GM21360 (cell line): ENCODE data around the gene FCN2.
"Not testable (repeated sequence)": the region's sequence is repeated elsewhere in the genome, so short reads cannot be mapped to it uniquely, and the experiment has no call there.

ENCODE experiments used
- ATAC-seq: cut with Tn5 transposase; IDR thresholded peaks from one replicate; pipeline ENCODE4 v1.9.1; 2021; ENCODE audit warnings: mild to moderate bottlenecking, moderate library complexity; ENCODE audit not compliant: unreplicated experiment

FCN2 gene

GRCh38 chr9:134846699-134847098 is 33.9 kb upstream of the FCN2 start:
- no peak for ATAC-seq

- no peak for ATAC-seq
Measured at GRCh38 chr9:134847138-134847537, 33.5 kb upstream of the FCN2 start.

- ATAC-seq, result no peak
Measured at GRCh38 chr9:134847752-134848432, 32.7 kb upstream of the FCN2 start.

- ATAC-seq, result no peak
Measured at GRCh38 chr9:134848504-134848903, 32.1 kb upstream of the FCN2 start.

- ATAC-seq, result no peak
Measured at GRCh38 chr9:134850611-134851010, 30.0 kb upstream of the FCN2 start.

- no peak for ATAC-seq
Measured at GRCh38 chr9:134851020-134851419, 29.6 kb upstream of the FCN2 start.

DNA sequence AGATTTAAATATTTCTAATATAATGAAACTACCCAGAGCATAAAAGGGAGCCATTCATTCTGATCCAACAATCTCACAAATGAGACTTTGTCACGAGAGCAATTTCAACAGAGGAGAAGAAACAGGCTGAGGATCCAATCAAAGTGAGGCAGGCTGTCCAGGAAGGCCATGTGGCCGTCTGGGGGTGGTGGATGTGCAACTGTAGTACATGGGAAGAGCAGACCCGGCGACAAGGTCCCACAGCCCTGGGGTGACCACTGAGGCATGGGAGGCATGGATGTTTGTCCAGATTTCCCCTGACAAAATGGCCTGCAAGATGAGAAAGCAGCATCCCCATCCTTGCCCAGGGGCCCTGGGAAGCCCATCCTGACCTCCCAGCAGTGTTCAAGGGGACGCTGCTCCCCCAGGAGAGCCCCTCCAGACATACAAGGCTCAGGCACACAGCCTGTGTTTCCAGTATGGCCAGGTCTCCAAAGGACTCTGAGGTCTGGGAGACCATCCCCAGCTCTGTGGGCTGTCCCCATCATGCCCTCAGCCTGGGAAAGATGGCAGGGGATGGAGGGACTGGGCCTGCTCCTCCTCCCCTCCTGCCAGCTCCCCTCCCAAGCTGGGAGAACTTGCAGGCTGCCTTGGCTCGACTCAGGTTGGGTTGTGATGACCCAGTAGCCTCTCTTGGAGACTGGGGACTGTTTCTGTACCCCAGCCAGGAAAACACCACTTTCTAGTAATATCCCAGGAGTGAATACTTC is 27.5 kb upstream of the FCN2 start:
- no peak for ATAC-seq

GRCh38 chr9:134853893-134854292 is 26.7 kb upstream of the FCN2 start:
- no peak for ATAC-seq

DNA sequence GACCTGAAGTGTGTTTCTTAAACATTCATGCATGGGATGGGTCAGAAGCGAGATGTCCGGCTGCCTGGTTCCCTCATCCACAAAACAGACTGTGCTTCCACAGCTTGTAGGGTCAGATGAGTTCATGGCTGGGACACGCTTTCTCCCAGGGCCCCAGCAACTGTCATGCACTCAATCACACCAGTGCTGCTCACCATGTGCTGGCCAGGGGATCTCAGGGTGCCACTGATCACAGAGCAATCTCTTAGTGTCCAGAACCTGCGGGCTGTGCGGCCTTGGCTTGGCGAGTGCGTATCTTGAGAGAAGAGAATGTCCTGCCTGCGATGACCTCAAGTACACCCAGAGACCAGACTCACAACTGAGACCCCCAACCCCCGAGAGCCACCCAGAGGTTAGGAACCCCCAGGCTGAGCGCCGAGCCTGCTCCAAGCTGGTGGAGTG is 26.0 kb upstream of the FCN2 start:
- no peak for ATAC-seq

GRCh38 chr9:134855231-134855899 is 25.2 kb upstream of the FCN2 start:
- ATAC-seq, result no peak

- no peak for ATAC-seq
Measured at GRCh38 chr9:134855900-134856377, 24.7 kb upstream of the FCN2 start.

- not testable (repeated sequence) for ATAC-seq
Measured at GRCh38 chr9:134857451-134857850, 23.2 kb upstream of the FCN2 start.

DNA sequence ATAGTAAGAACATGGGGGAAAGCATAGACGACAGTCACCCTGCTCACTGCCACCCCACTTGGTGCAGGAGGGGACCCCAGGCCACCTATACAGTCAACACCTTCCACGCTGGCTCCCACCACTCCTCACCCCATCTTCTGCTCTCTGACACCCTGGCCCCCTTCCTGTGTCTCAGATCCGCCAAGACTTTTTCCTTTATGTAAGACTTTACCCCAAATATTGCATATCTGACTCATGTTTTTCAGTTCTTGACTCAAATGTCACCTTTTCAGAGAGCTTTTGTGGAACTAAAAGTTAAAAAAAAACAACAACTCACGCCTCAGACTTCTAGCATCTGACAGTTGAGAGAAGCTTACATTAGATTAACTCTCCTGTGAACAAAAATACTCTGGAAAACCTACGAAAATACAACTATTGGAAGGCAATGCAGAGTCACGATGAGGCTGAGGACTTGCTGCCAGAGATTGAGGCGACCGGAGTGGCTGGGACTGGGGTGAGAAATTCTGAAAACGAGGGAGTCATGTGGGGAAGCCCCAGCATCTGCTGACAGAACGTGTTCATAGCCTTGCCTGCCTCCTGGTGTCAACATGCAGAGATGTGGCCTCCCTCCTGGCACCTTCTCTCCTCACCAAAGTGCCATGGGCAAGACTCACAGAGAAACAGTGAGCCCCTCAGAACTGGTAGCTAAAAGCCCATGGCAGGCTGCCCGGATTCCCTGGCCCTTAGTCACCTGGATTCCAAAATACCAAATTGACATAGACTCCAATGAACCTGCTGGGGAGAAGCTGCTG is 22.4 kb upstream of the FCN2 start:
- peak; percentile 65 for ATAC-seq

DNA sequence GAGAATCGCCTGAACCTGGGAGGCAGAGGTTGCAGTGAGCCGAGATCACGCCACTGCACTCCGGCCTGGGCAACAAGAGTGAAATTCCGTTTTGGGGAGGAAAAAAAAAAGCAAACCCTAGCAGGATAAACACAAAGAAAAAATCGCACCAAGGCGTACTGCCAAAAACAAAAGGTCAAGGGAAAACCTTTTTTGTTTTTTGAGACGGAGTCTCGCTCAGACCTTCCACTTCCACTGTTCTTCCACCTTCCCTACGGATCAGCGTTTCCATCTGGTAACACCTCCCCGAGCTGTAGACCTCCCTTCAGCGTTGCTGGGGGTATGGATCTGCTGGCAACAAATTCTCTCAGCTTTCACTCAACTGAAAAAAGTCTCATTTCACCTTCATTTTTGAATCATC is 20.1 kb upstream of the FCN2 start:
- ATAC-seq, result no peak

DNA sequence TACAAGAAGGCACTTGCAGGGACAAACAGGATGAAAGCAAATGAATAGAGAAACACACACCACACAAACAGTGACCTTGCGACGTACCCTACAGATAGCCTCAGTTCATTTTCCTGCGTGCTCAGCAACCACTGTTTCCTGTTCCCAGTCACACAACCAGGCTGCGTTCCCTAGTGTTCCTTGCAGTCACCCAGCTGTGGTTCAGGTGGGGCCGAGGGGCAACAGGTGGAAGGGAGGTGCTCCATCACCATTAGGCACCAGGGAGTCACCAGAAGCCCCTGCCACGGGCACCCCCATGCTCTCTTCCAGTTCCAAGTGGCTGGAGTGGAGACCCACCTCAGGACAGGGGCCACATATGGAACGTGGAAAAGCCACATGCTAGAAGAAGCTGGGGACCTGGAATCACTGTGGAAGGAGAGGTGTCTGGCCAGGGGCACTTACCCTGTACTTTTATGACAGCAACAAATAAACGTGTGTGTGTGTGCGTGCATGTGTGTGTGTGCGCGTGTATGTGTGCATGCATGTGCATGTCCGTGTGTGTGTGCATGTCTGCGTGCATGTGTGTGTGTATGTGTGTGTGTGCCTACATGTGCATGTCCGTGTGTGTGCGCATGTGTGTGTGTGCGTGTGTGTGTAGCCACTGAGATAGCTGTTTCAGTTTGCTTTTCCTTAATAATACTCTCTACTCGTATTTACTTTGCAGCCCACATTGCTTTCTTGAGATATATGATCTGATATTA is 18.8 kb upstream of the FCN2 start:
- ATAC-seq, result no peak

DNA sequence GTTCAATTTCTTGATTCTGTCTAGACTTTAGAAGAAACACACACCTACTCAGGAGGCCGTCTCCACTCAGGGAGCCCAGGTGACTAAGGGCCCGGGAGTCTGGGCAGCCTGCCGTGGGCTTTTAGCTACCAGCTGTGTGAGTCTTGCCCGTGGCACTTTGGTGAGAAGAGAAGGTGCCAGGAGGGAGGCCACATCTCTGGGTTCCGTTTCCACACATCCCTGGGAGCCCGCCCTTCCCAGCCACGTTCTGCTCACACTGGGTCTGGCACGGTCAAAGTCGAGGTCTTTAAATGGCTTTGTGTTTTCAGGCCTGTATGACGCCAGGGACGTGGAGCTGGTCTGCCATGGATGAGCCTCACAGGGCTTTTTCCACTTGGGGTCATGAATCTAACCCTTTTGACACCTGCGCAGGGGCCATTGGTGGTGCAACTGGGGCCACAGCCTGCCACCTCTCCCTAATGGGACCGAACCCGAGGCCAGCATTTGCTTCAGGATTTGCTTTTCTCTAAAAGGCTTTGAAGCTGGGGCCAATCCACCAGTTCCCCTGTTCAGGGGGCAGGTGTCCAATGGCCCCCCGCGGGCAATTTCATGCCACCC is 17.2 kb upstream of the FCN2 start:
- no peak for ATAC-seq

GRCh38 chr9:134863941-134864820 is 16.4 kb upstream of the FCN2 start:
- ATAC-seq, result no peak

DNA sequence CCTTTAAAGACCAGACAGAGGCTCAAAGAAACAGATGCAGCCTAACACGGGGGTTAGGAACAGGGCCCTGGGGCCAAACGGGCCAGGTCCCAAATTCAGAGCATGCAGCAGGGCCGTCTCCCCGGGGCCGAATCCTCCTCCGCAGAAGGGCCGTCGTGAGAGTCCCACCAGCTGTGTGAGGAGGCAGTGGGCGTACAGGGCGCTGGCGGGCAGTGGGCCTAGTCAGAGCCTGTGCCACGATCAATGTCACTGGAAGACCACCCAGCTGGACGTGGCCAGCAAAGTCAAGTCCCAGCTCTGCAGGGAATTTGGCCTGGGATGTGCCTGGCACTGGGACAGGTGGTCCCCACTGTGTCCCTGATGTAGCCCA is 15.8 kb upstream of the FCN2 start:
- ATAC-seq, result no peak
